ENCODE results near the gene KCNJ12. TPM values are rescaled to one million over a fixed set of nuclear protein-coding genes. Genes with fewer than 3 reads are reported as not detected.

KCNJ12 gene
- polyA plus RNA-seq, 2 of the 4 experiments (the other 2 are of a cell fraction), result 0.34 to 0.44 TPM

DNA sequence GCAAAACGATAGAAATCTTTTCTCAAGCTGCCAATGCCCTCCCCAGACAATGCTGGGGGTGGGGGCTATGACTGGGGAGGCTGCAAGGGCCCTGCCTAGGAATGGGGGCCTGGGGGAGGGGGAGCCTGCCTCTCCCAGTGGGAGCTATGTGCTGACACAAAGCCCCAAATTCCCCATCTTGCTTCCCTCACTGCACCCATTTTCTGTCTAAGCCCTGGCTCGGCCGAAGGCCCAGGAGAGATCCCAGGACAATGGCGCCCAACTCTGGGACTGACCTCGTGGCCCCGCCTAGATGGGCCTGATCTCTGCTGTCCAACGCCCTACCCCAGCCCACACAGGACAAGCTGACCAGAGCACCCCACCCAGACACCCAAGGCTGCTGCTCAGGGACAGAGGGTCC is 11.1 kb upstream of the KCNJ12 start:
- H3K4me2 ChIP-seq, result no peak overlapping the region
- FAIRE-seq, result no peak
- POLR2A ChIA-PET, result no interaction called here

DNA sequence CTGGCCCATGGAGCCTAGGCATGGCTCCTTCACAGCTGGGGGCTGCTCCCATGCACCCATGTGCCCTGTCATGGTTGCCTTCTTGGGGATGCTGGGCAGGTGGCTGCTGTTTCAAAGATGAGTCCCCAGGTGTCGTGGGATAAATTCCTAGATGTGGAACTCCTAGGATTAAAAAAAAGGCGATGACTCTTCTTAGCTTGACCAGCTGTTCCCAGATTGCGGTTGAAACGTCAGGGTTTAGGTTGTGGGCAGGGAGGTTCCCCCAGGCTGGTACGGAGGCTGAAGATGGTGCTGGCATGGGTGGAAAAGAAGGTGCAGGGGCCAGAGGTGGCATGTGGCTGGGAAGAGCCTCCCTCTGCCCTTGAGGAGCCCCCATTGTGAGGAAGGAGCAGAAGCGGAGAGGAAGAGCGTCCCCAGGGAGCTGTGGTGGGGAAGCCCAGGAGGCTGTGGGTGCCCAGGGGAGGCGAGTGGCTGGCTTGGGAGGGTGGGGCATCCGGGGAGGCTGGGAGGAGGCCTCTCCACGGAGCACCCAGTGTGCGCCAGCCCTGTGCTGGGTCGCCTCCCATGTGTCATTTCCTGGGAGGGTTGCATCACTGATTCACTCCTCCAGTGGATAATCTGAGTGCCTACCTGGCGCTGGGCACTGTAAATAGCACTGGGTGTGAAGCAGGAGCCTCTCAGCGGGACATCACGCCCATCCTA is 7.5 kb upstream of the KCNJ12 start:
- Histone ChIP-seq H3K27ac (0 out of 6 replicates have a peak overlapping the region, but pooled peaks of 1 of the 2 experiments have one; percentile 4), H3K4me3 (no peak overlapping the region), H3K4me2 (no peak overlapping the region), H3K9me3 (no peaks in the 10 kb centered on the region), H3K4me1 (no peaks in the 10 kb centered on the region)
- WGBS (ENCODE audit: missing lambda C conversion rate), result 66% methylated on average over 14 of the region's 15 CpGs
- no peak for DNase-seq (ENCODE audit: low read depth in 1 of 2, low spot score in 1 of 2)
- no peak for ATAC-seq
- POLR2A ChIA-PET, result no interaction called here
- TF ChIP-seq ZNF302 (CRISPR knock-in tag; IDR thresholded peaks at IDR 0.05), result no peak
- no peak for TF ChIP-seq NPAS2 (CRISPR knock-in tag; IDR thresholded peaks at IDR 0.05; ENCODE audit: borderline replicate concordance)
- no peak for TF ChIP-seq NFE2L2 (conservative IDR thresholded peaks at IDR 0.05; ENCODE audit: low read length)
- TF ChIP-seq, protein P1, sequence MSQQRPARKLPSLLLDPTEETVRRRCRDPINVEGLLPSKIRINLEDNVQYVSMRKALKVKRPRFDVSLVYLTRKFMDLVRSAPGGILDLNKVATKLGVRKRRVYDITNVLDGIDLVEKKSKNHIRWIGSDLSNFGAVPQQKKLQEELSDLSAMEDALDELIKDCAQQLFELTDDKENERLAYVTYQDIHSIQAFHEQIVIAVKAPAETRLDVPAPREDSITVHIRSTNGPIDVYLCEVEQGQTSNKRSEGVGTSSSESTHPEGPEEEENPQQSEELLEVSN (IDR thresholded peaks at IDR 0.05; ENCODE audit: borderline replicate concordance, low read depth), result no peak
- TF ChIP-seq, protein P2, sequence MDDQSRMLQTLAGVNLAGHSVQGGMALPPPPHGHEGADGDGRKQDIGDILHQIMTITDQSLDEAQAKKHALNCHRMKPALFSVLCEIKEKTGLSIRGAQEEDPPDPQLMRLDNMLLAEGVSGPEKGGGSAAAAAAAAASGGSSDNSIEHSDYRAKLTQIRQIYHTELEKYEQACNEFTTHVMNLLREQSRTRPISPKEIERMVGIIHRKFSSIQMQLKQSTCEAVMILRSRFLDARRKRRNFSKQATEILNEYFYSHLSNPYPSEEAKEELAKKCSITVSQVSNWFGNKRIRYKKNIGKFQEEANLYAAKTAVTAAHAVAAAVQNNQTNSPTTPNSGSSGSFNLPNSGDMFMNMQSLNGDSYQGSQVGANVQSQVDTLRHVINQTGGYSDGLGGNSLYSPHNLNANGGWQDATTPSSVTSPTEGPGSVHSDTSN (IDR thresholded peaks at IDR 0.05), result no peak
- TF ChIP-seq FOSL2 (IDR thresholded peaks at IDR 0.05), result no peak
- TF ChIP-seq FOSL2 (CRISPR knock-in tag; IDR thresholded peaks at IDR 0.05), result no peak
- TF ChIP-seq MAFK (IDR thresholded peaks at IDR 0.05; ENCODE audit: partially characterized antibody), result no peak
- TF ChIP-seq ESRRA (IDR thresholded peaks at IDR 0.05; ENCODE audit: borderline replicate concordance, low read length), result no peak
- TF ChIP-seq, protein P3, sequence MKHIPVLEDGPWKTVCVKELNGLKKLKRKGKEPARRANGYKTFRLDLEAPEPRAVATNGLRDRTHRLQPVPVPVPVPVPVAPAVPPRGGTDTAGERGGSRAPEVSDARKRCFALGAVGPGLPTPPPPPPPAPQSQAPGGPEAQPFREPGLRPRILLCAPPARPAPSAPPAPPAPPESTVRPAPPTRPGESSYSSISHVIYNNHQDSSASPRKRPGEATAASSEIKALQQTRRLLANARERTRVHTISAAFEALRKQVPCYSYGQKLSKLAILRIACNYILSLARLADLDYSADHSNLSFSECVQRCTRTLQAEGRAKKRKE (CRISPR knock-in tag; IDR thresholded peaks at IDR 0.05; ENCODE audit: low read depth), result no peak
- CTCF ChIA-PET, result interaction anchor here (1.4 kb wide), 2 partner anchors 10 to 35 kb away, joined by 3 to 4 read pairs; no protein-coding TSS in a partner anchor
- FAIRE-seq, result no peak

More for the DNA sequence above, 11.1 kb upstream of the KCNJ12 start:
- 68% methylated on average over 7 of the region's 7 CpGs for WGBS (ENCODE audit: missing lambda C conversion rate)
- H3K4me1 ChIP-seq, result no peaks in the 10 kb centered on the region
- no peak overlapping the region for H3K4me3 ChIP-seq
- DNase-seq (ENCODE audit: low read depth in 1 of 2, low spot score in 1 of 2), result no peak
- H3K27ac ChIP-seq, result no peak overlapping the region
- TF ChIP-seq MAZ (IDR thresholded peaks at IDR 0.05; ENCODE audit: borderline replicate concordance, low read depth, low read length) (no peak), GATA3 (IDR thresholded peaks at IDR 0.05; ENCODE audit: borderline replicate concordance) (no peak), SMC3 (IDR thresholded peaks at IDR 0.05) (no peak), RAD21 (conservative IDR thresholded peaks at IDR 0.05 in 1 of 2, IDR thresholded peaks at IDR 0.05 in 1 of 2) (no peak), ZC3H11A (IDR thresholded peaks at IDR 0.05) (no peak), CBX8 (IDR thresholded peaks at IDR 0.05) (no peak), CHD2 (IDR thresholded peaks at IDR 0.05; ENCODE audit: low read length, partially characterized antibody) (no peak), POLR2AphosphoS2 (conservative IDR thresholded peaks at IDR 0.05; ENCODE audit: low read length) (no peak), HOXA7 (CRISPR knock-in tag; IDR thresholded peaks at IDR 0.05) (no peak), EHMT2 (IDR thresholded peaks at IDR 0.05; ENCODE audit: low read depth) (no peak), KDM1A (IDR thresholded peaks at IDR 0.05; ENCODE audit: low read depth) (no peak), JUN (IDR thresholded peaks at IDR 0.05) (no peak)
- TF ChIP-seq, protein P4, sequence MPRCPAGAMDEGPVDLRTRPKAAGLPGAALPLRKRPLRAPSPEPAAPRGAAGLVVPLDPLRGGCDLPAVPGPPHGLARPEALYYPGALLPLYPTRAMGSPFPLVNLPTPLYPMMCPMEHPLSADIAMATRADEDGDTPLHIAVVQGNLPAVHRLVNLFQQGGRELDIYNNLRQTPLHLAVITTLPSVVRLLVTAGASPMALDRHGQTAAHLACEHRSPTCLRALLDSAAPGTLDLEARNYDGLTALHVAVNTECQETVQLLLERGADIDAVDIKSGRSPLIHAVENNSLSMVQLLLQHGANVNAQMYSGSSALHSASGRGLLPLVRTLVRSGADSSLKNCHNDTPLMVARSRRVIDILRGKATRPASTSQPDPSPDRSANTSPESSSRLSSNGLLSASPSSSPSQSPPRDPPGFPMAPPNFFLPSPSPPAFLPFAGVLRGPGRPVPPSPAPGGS (IDR thresholded peaks at IDR 0.05), result no peak
- TF ChIP-seq, protein P1 (IDR thresholded peaks at IDR 0.05; ENCODE audit: borderline replicate concordance, low read depth), result no peak
- TF ChIP-seq, protein P5, sequence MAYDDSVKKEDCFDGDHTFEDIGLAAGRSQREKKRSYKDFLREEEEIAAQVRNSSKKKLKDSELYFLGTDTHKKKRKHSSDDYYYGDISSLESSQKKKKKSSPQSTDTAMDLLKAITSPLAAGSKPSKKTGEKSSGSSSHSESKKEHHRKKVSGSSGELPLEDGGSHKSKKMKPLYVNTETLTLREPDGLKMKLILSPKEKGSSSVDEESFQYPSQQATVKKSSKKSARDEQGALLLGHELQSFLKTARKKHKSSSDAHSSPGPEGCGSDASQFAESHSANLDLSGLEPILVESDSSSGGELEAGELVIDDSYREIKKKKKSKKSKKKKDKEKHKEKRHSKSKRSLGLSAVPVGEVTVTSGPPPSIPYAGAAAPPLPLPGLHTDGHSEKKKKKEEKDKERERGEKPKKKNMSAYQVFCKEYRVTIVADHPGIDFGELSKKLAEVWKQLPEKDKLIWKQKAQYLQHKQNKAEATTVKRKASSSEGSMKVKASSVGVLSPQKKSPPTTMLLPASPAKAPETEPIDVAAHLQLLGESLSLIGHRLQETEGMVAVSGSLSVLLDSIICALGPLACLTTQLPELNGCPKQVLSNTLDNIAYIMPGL (CRISPR knock-in tag; IDR thresholded peaks at IDR 0.05; ENCODE audit: borderline replicate concordance), result no peak
- TF ChIP-seq, protein P6, sequence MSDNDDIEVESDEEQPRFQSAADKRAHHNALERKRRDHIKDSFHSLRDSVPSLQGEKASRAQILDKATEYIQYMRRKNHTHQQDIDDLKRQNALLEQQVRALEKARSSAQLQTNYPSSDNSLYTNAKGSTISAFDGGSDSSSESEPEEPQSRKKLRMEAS (IDR thresholded peaks at IDR 0.05), result no peak
- TF ChIP-seq, protein P7, sequence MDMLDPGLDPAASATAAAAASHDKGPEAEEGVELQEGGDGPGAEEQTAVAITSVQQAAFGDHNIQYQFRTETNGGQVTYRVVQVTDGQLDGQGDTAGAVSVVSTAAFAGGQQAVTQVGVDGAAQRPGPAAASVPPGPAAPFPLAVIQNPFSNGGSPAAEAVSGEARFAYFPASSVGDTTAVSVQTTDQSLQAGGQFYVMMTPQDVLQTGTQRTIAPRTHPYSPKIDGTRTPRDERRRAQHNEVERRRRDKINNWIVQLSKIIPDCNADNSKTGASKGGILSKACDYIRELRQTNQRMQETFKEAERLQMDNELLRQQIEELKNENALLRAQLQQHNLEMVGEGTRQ (IDR thresholded peaks at IDR 0.05), result no peak
- TF ChIP-seq, protein P2 (IDR thresholded peaks at IDR 0.05), result no peak
- no peaks in the 10 kb centered on the region for H3K9me3 ChIP-seq
- no peak for ATAC-seq
- CTCF ChIA-PET, result interaction anchor here (1.3 to 3.6 kb wide), 3 partner anchors 10 to 85 kb away, joined by 4 to 13 read pairs (median 7); no protein-coding TSS in a partner anchor

Measured in A549 (cell line).